SH-SY5Y (cell line): ENCODE results near the gene PRKCG.

ENCODE experiments used
- GATA2 ChIP-seq: IDR thresholded peaks from 2 replicates; pipeline ENCODE4 v1.6.1; 2011; ENCODE audit warnings: mild to moderate bottlenecking, low read depth, low read length
- GATA3 ChIP-seq: IDR thresholded peaks from 2 replicates; pipeline ENCODE4 v1.6.1; 2011; ENCODE audit warnings: low read depth, mild to moderate bottlenecking, low read length, moderate library complexity

DNA sequence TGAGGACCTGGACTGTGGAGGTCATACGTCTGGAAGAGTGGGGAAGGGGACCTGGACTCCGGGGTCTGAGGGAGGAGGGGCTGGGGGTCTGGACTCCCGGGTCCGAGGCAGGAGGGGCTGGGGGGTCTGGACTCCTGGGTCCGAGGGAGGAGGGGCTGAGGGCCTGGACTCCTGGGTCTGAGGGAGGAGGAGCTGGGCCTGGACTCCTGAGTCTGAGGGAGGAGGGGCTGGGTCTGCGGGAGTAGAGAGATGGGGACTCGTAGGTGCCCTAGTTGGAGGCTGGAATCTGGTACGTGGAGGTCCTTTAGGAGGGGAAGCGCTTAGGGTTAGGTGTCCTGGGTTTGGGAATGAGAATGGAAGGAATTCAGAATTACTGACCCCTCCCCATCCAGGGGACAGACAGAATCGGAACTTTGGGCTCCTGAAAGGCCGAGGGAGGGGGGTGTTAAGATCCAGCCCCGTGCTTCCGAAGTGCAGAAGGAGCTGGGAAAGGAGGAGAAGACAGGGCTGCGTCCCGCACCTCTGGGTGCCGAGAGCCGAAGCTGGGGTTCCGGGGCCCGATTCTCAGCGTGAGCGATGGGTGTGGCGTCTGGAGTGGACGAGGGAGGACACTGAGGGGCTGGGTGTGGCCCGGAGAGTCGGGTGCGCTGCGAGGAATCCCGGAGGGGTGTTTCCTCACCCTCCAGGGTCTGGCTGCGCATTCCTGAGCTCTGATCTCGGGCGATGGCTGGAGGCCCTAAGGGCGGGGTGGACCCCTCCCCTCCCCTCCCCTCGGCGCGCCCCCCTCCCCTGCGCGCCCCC, 13.7 kb upstream of the PRKCG start:
- no peak for TF ChIP-seq GATA2
- TF ChIP-seq GATA3: no peak
